Occipital lobe (tissue), 2 donors: ENCODE measurements around the gene PDE7B. TPM values are rescaled to one million over a fixed set of nuclear protein-coding genes. Genes with fewer than 3 reads are reported as not detected.

Experiments used
- DNase-seq: peaks from one replicate; lab custom pipeline; 2025; lab: John Stamatoyannopoulos, UW
- total RNA-seq: library from RNA; depleted of rRNA; stranded (reverse); fragments of >200 nt; gene quantifications from one replicate; pipeline ENCODE4 v1.2.3, GENCODE V29; 2014

Gene PDE7B
- total RNA-seq, 1 donor from 2014 or later: 3.0 TPM

- no peak for DNase-seq
Observed at GRCh38 chr6:135983718-135984343, 132.3 kb downstream of the PDE7B start.

- DNase-seq: no peak
Observed at GRCh38 chr6:135985471-135985870, 134.0 kb downstream of the PDE7B start.

- no peak for DNase-seq
Observed at GRCh38 chr6:135987226-135987625, 135.7 kb downstream of the PDE7B start.

GRCh38 chr6:135990439-135990838, 138.9 kb downstream of the PDE7B start:
- no peak for DNase-seq

GRCh38 chr6:135990855-135991464, 139.5 kb downstream of the PDE7B start:
- DNase-seq: no peak

- DNase-seq: no peak
Observed at GRCh38 chr6:135992739-135993138, 141.2 kb downstream of the PDE7B start.

- DNase-seq: no peak
Observed at GRCh38 chr6:135993361-135993760, 141.9 kb downstream of the PDE7B start.

- no peak for DNase-seq
Observed at GRCh38 chr6:135994857-135995544, 143.5 kb downstream of the PDE7B start.

GRCh38 chr6:135995545-135995898, 144.0 kb downstream of the PDE7B start:
- DNase-seq: no peak

GRCh38 chr6:135996668-135997067, 145.2 kb downstream of the PDE7B start:
- DNase-seq: no peak

- no peak for DNase-seq
Observed at GRCh38 chr6:135999393-135999792, 147.9 kb downstream of the PDE7B start.

- no peak for DNase-seq
Observed at GRCh38 chr6:136007345-136007744, 155.8 kb downstream of the PDE7B start.

GRCh38 chr6:136011475-136011874, 160.0 kb downstream of the PDE7B start:
- no peak for DNase-seq

GRCh38 chr6:136012198-136012887, 160.8 kb downstream of the PDE7B start:
- no peak for DNase-seq

- no peak for DNase-seq
Observed at GRCh38 chr6:136012943-136013342, 161.4 kb downstream of the PDE7B start.

- no peak for DNase-seq
Observed at GRCh38 chr6:136014454-136015437, 163.2 kb downstream of the PDE7B start.

- DNase-seq: no peak
Observed at GRCh38 chr6:136015531-136015930, 164.0 kb downstream of the PDE7B start.

GRCh38 chr6:136016228-136017225, 165.0 kb downstream of the PDE7B start:
- DNase-seq: no peak

GRCh38 chr6:136020691-136021090, 169.2 kb downstream of the PDE7B start:
- no peak for DNase-seq
